H1 (cell line): ENCODE data around the gene OPN1SW. TPM values are rescaled to one million over a fixed set of nuclear protein-coding genes. Genes with fewer than 3 reads are reported as not detected.

ENCODE experiments used
- CTCF ChIA-PET: fragments of 300-600 bp; sonication (Branson Sonifier 250); formaldehyde crosslinking; loops from one replicate; lab custom pipeline; 2021; ENCODE audit not compliant: partially characterized antibody; lab: Charles Lee
- POLR2A ChIA-PET: fragments of 300-600 bp; sonication (Branson Sonifier 250); formaldehyde crosslinking; loops from one replicate; lab custom pipeline; 2021; ENCODE audit warnings: inconsistent platforms; ENCODE audit not compliant: partially characterized antibody; lab: Charles Lee
- DNase-seq, 2 experiments: peaks; one replicate each; pipeline versions ENCODE4 v3.0.0 to v3.0.0-alpha.2; 2010 to 2022; ENCODE audit warnings: low spot score in 2 of 2, low read depth in 1 of 2, mixed read lengths in 1 of 2
- FAIRE-seq: peaks from 2 replicates; lab custom pipeline; 2011; peaks lifted over from hg19 to GRCh38; lab: Jason Lieb, UNC
- H2AFZ ChIP-seq: 2 replicates; pipeline ENCODE4 v1.8.1; 2012; ENCODE audit warnings: low read length, inconsistent platforms
- H2AK5ac ChIP-seq: 2 replicates; pipeline ENCODE4 v1.6.1; 2013; ENCODE audit warnings: low read depth, low read length
- H2BK120ac ChIP-seq: replicated peaks from 2 replicates; pipeline ENCODE3; 2013; ENCODE audit warnings: low read depth, low read length, inconsistent platforms
- H2BK12ac ChIP-seq: 2 replicates; pipeline ENCODE4 v1.6.1; 2013; ENCODE audit warnings: low read depth, low read length
- H2BK15ac ChIP-seq: 2 replicates; pipeline ENCODE4 v1.6.1; 2013; ENCODE audit warnings: low read length
- H2BK20ac ChIP-seq: 2 replicates; pipeline ENCODE4 v1.6.1; 2013; ENCODE audit warnings: low read length
- H2BK5ac ChIP-seq: 2 replicates; pipeline ENCODE4 v1.6.1; 2013; ENCODE audit warnings: low read depth, low read length
- H3K14ac ChIP-seq: 2 replicates; pipeline ENCODE4 v1.6.1; 2013; ENCODE audit warnings: inconsistent platforms; ENCODE audit not compliant: insufficient read length
- H3K18ac ChIP-seq: 2 replicates; pipeline ENCODE4 v1.6.1; 2013; ENCODE audit warnings: low read length; ENCODE audit errors: extremely low read depth
- H3K23ac ChIP-seq: 2 replicates; pipeline ENCODE4 v1.6.1; 2013; ENCODE audit warnings: inconsistent platforms; ENCODE audit not compliant: insufficient read length
- H3K23me2 ChIP-seq: 2 replicates; pipeline ENCODE4 v1.6.1; 2013; ENCODE audit warnings: low read depth, low read length
- H3K27ac ChIP-seq: 2 replicates; pipeline ENCODE4 v1.6.1; 2011; ENCODE audit warnings: low read depth, low read length, inconsistent platforms
- H3K27me3 ChIP-seq, 4 experiments: replicated peaks in 1 of 4; 1 replicate in 1 of 4; 2 replicates in 3 of 4; pipeline versions ENCODE4 v1.6.1 to v1.8.1; 2011 to 2013; ENCODE audit warnings: low read length in 3 of 4, mild to moderate bottlenecking in 3 of 4, inconsistent platforms in 2 of 4, mixed read lengths in 2 of 4, moderate library complexity in 1 of 4; ENCODE audit not compliant: control insufficient read depth in 3 of 4, insufficient read depth in 3 of 4; ENCODE audit errors: extremely low read depth in 1 of 4
- H3K36me3 ChIP-seq, 4 experiments: 2 replicates each; pipeline versions ENCODE4 v1.6.1 to v1.8.1; 2011 to 2013; ENCODE audit warnings: mild to moderate bottlenecking in 4 of 4, low read length in 3 of 4, moderate library complexity in 2 of 4, control low read depth in 1 of 4, inconsistent platforms in 1 of 4; ENCODE audit not compliant: insufficient read depth in 4 of 4, control insufficient read depth in 2 of 4
- H3K4ac ChIP-seq: replicated peaks from 2 replicates; pipeline ENCODE3; 2013; ENCODE audit warnings: low read length, low read depth, mixed read lengths, inconsistent platforms; ENCODE audit not compliant: insufficient read length
- H3K4me1 ChIP-seq, 4 experiments: replicated peaks in 1 of 4; 1 replicate in 1 of 4; 2 replicates in 3 of 4; pipeline versions ENCODE4 v1.6.1 to v1.8.1; 2011 to 2013; ENCODE audit warnings: low read length in 3 of 4, inconsistent platforms in 2 of 4, mixed read lengths in 1 of 4; ENCODE audit not compliant: insufficient read depth in 4 of 4, control insufficient read depth in 3 of 4
- H3K4me2 ChIP-seq, 2 experiments: 2 replicates each; pipeline versions ENCODE4 v1.6.1 to v1.8.1; 2011 to 2013; ENCODE audit warnings: low read depth in 2 of 2, low read length in 2 of 2, control low read depth in 1 of 2, inconsistent platforms in 1 of 2, mild to moderate bottlenecking in 1 of 2; ENCODE audit not compliant: insufficient read depth in 1 of 2
- H3K4me3 ChIP-seq, 4 experiments: fragments of 200-600, 300-600 bp in 1 of 4; sonication (generic), shearing (Covaris generic), sonication (Bioruptor Twin) in 1 of 4; 2 replicates each; pipeline versions ENCODE4 v1.5.1 to v1.8.1; 2011 to 2016; ENCODE audit warnings: low read length in 4 of 4, low read depth in 3 of 4, control low read depth in 2 of 4, inconsistent platforms in 2 of 4, mild to moderate bottlenecking in 2 of 4, mixed read lengths in 1 of 4, moderate library complexity in 1 of 4; ENCODE audit not compliant: insufficient read depth in 2 of 4; ENCODE audit errors: extremely low read depth in 1 of 4
- H3K56ac ChIP-seq: replicated peaks from 2 replicates; pipeline ENCODE3; 2013; ENCODE audit warnings: low read depth, mild to moderate bottlenecking, mixed read lengths, low read length, inconsistent platforms; ENCODE audit not compliant: insufficient read length
- H3K79me1 ChIP-seq: 2 replicates; pipeline ENCODE4 v1.6.1; 2013; ENCODE audit warnings: low read depth, low read length, control low read depth
- H3K79me2 ChIP-seq, 2 experiments: 2 replicates each; pipeline versions ENCODE4 v1.6.1 to v1.8.1; 2012 to 2013; ENCODE audit warnings: low read length in 2 of 2, mild to moderate bottlenecking in 2 of 2, inconsistent platforms in 1 of 2; ENCODE audit not compliant: insufficient read depth in 2 of 2, control insufficient read depth in 1 of 2
- H3K9ac ChIP-seq, 4 experiments: replicated peaks in 1 of 4; 1 replicate in 1 of 4; 2 replicates in 3 of 4; pipeline versions ENCODE4 v1.6.1 to v1.8.1; 2011 to 2013; ENCODE audit warnings: low read depth in 3 of 4, low read length in 3 of 4, control low read depth in 2 of 4, mild to moderate bottlenecking in 2 of 4, moderate library complexity in 2 of 4, inconsistent platforms in 1 of 4; ENCODE audit errors: extremely low read depth in 1 of 4
- H3K9me3 ChIP-seq, 2 experiments: 2 replicates each; pipeline versions ENCODE4 v1.6.1 to v1.8.1; 2012 to 2013; ENCODE audit warnings: mild to moderate bottlenecking in 2 of 2, moderate library complexity in 2 of 2, control low read depth in 1 of 2, inconsistent platforms in 1 of 2, low read depth in 1 of 2, low read length in 1 of 2, mixed read lengths in 1 of 2; ENCODE audit not compliant: insufficient read depth in 2 of 2
- H4K20me1 ChIP-seq, 2 experiments: replicated peaks in 1 of 2; 2 replicates each; pipeline versions ENCODE3 to v1.8.1; 2011 to 2013; ENCODE audit warnings: inconsistent platforms in 2 of 2, low read length in 2 of 2, mild to moderate bottlenecking in 1 of 2; ENCODE audit not compliant: insufficient read depth in 2 of 2, control insufficient read depth in 1 of 2
- H4K5ac ChIP-seq: 2 replicates; pipeline ENCODE4 v1.6.1; 2013; ENCODE audit warnings: low read length, low read depth, mixed read lengths, inconsistent platforms; ENCODE audit not compliant: insufficient read length
- H4K8ac ChIP-seq: 2 replicates; pipeline ENCODE4 v1.8.0; 2013; ENCODE audit warnings: mild to moderate bottlenecking, moderate library complexity, low read length, inconsistent platforms; ENCODE audit not compliant: insufficient read depth; ENCODE audit errors: extremely low read depth
- H4K91ac ChIP-seq: replicated peaks from 2 replicates; pipeline ENCODE3; 2013; ENCODE audit warnings: low read length, mixed read lengths, inconsistent platforms; ENCODE audit not compliant: insufficient read length
- ASH2L ChIP-seq: fragments of 200-600, 300-600 bp; sonication (generic); IDR thresholded peaks from one replicate; pipeline ENCODE4 v1.7.1; 2017; ENCODE audit warnings: low read length
- CEBPB ChIP-seq: IDR thresholded peaks from 2 replicates; pipeline ENCODE4 v1.6.1; 2012; ENCODE audit warnings: low read depth, low read length
- EZH2 ChIP-seq: fragments of 200-600 bp; sonication (generic); IDR thresholded peaks from 2 replicates; pipeline ENCODE4 v1.7.1; 2012; ENCODE audit warnings: low read depth, mild to moderate bottlenecking, moderate library complexity, low read length, inconsistent platforms; ENCODE audit not compliant: severe bottlenecking
- KDM4A ChIP-seq: IDR thresholded peaks from one replicate; pipeline ENCODE4 v1.7.1; 2012; ENCODE audit warnings: low read depth, mild to moderate bottlenecking, moderate library complexity, low read length, inconsistent platforms; ENCODE audit not compliant: severe bottlenecking
- MAFK ChIP-seq: IDR thresholded peaks from 2 replicates; pipeline ENCODE4 v1.6.1; 2012; ENCODE audit warnings: low read depth, mild to moderate bottlenecking, improper control_type of control experiment, low read length
- NRF1 ChIP-seq: IDR thresholded peaks from 2 replicates; pipeline ENCODE4 v1.6.1; 2011; ENCODE audit warnings: mild to moderate bottlenecking, low read depth, low read length, improper control_type of control experiment
- TBP ChIP-seq: IDR thresholded peaks from 2 replicates; pipeline ENCODE4 v1.6.1; 2011; ENCODE audit warnings: low read depth, low read length, improper control_type of control experiment
- TCF12 ChIP-seq: IDR thresholded peaks from 2 replicates; pipeline ENCODE4 v1.6.1; 2011; ENCODE audit warnings: low read depth, mild to moderate bottlenecking, low read length
- TEAD4 ChIP-seq: IDR thresholded peaks from 2 replicates; pipeline ENCODE4 v1.6.1; 2012; ENCODE audit warnings: low read depth, low read length, inconsistent platforms, mixed read lengths
- YY1 ChIP-seq: IDR thresholded peaks from 2 replicates; pipeline ENCODE4 v1.6.1; 2011; ENCODE audit warnings: low read depth, mild to moderate bottlenecking, low read length
- WGBS, 2 experiments: shearing (Covaris generic) in 1 of 2; methylation state at CpG; one replicate each; pipeline versions ENCODE4 v1.1.6 to v1.1.7; 2013 to 2015; ENCODE audit warnings: low lambda C conversion rate in 2 of 2, mixed read lengths in 2 of 2, inconsistent platforms in 1 of 2, low coverage in 1 of 2, missing lambda C conversion rate in 1 of 2; ENCODE audit not compliant: insufficient replicate concordance in 2 of 2, insufficient coverage in 1 of 2, insufficient read length in 1 of 2; ENCODE audit errors: extremely low coverage in 1 of 2, missing lambda C conversion rate in 1 of 2; 5-methylcytosine and 5-hydroxymethylcytosine counted together
- polyA plus RNA-seq, 7 experiments: library from polyadenylated mRNA; depleted of rRNA in 3 of 7; stranded (reverse) in 5 of 7; unstranded in 2 of 7; fragments of >200 nt in 5 of 7; fragments of 200-250 nt in 2 of 7; gene quantifications; 1 replicate in 5 of 7; 2 replicates in 1 of 7; 4 replicates in 1 of 7; pipeline versions ENCODE4 v1.2.1 to v1.2.3, GENCODE V29; 2011 to 2013; ENCODE audit warnings: missing spikeins in 2 of 7, mixed read lengths in 2 of 7
- total RNA-seq: library from RNA; stranded (reverse); fragmentation: NEBNext Ultra II Directional; extraction: Animal tissue kit (Norgen Biotek cat#: 25700); gene quantifications from 2 replicates; pipeline ENCODE4 v1.2.1, GENCODE V29; 2021
- TF ChIP-seq, protein P1 (sequence below): IDR thresholded peaks from 2 replicates; pipeline ENCODE4 v1.6.1; 2011; ENCODE audit warnings: low read length, improper control_type of control experiment

OPN1SW gene
- total and polyA plus RNA-seq, 2 of the 8 experiments (the other 6 are each of a cell fraction or from before 2014, with no cell fraction given) = not detected

DNA sequence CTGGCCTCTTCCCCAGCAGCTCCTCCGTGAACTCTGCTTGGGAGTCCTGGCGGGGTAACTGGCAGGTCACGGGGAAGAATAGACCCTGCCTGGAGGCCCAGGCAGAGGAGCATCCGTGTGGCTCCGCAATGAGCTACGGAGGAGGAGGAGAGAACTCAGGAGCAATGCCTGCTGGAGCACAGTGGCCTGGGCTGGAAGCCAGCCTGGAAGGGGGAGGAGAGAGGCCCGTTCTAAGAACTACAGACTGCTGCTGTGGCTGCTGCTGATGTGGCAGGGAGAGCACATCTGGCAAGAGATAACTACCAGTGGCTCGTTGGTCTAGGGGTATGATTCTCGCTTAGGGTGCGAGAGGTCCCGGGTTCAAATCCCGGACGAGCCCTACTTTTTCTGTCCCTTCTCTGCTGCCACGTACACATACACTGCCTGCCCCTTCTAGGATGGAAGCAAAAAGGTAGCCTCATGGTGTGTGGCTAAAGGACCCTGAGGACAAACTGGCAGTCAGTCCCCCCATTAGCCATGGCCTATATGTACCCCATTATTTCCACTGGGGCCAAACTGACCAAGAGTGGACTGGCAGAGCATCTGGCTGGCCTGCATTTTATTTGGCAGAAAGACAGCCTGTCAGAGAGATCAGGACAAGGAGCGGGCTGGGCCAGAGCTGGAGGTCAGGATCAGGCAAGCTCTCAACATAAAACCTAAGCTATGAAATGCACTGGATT lies 7.7 kb upstream of the OPN1SW start:
- no peaks in the 10 kb centered on the region for H3K79me1 ChIP-seq
- H2BK120ac ChIP-seq = no peak overlapping the region
- H2BK12ac ChIP-seq = no peak overlapping the region
- FAIRE-seq (peak; percentile 89), DNase-seq (peak; percentile 91 to 99)
- H4K20me1 ChIP-seq = no peaks in the 10 kb centered on the region
- WGBS, 2 experiments = 11% methylated on average over 15 of the region's 15 CpGs; no CpG with 5 or more reads in 1 of the 2 experiments
- no peak overlapping the region for H3K23ac ChIP-seq
- H4K91ac ChIP-seq = no peak overlapping the region
- no peaks in the 10 kb centered on the region for H3K79me2 ChIP-seq
- H4K8ac ChIP-seq = no peak overlapping the region; the same call in 1 of the 2 replicates
- no peak overlapping the region for H3K56ac ChIP-seq
- no peak overlapping the region for H2AK5ac ChIP-seq
- peaks cover 4% of the 10 kb centered on the region for H3K23me2 ChIP-seq
- H2BK20ac ChIP-seq = no peak overlapping the region
- CTCF ChIA-PET = interaction anchor here (0.6 to 1.5 kb wide), 8 partner anchors 11 to 448 kb away, joined by 3 to 5 read pairs (median 3); no protein-coding TSS in a partner anchor
- no peaks in the 10 kb centered on the region for H3K27me3 ChIP-seq
- peak overlapping the region; percentile 79 for H2AFZ ChIP-seq
- H3K36me3 ChIP-seq = no peaks in the 10 kb centered on the region
- POLR2A ChIA-PET = interaction anchor here (0.9 to 2.2 kb wide), 9 partner anchors 9 to 101 kb away, joined by 3 to 14 read pairs (median 4); no protein-coding TSS in a partner anchor
- no peak overlapping the region for H2BK5ac ChIP-seq
- H3K9ac ChIP-seq = peak overlapping the region in 2 of 4 experiments; percentile 22 to 58; a peak in 3 of 7 replicates
- H2BK15ac ChIP-seq = no peak overlapping the region
- peaks cover 0 to 3% (median 1%) of the 10 kb centered on the region in 4 experiments; a peak in 4 of 7 replicates for H3K4me1 ChIP-seq
- no peak overlapping the region for H3K18ac ChIP-seq
- no peak overlapping the region for H3K4ac ChIP-seq
- peak overlapping the region; percentile 60 to 95 for H3K4me2 ChIP-seq
- H3K9me3 ChIP-seq = no peaks in the 10 kb centered on the region
- no peak overlapping the region for H4K5ac ChIP-seq
- no peak overlapping the region; the same call in 1 of the 2 replicates for H3K27ac ChIP-seq
- H3K14ac ChIP-seq = no peak overlapping the region
- peak overlapping the region; percentile 53 to 69 (median 60) for H3K4me3 ChIP-seq
- TF ChIP-seq TBP (peak; percentile 100), KDM4A (peak; percentile 78), EZH2 (no peak), ASH2L (peak; percentile 93), MAFK (peak; percentile 81; the same call in 1 of the 2 replicates), CEBPB (peak; percentile 68; the same call in 1 of the 2 replicates), TEAD4 (peak; percentile 87), YY1 (0 out of 2 replicates have a peak, but pooled peaks have one; percentile 32), NRF1 (peak; percentile 38; the same call in 1 of the 2 replicates), TCF12 (no peak)
- TF ChIP-seq, protein P1, sequence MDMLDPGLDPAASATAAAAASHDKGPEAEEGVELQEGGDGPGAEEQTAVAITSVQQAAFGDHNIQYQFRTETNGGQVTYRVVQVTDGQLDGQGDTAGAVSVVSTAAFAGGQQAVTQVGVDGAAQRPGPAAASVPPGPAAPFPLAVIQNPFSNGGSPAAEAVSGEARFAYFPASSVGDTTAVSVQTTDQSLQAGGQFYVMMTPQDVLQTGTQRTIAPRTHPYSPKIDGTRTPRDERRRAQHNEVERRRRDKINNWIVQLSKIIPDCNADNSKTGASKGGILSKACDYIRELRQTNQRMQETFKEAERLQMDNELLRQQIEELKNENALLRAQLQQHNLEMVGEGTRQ = no peak
